Activated CD4-positive, alpha-beta T cell treated with anti-CD3 and anti-CD28 coated beads, Interleukin-2, Interleukin-4, amounts not matched to agents 100 ng/mL and 50 ng/mL, durations not matched to agents 16 hours and 8 hours (primary cell): ENCODE measurements around the gene SETBP1.

Source experiments
- DNase-seq: peaks from one replicate; pipeline ENCODE4 v3.0.0-alpha.2; 2020; ENCODE audit warnings: low spot score

Gene SETBP1

GRCh38 chr18:44759925-44760342, 79.2 kb downstream of the SETBP1 start:
- peak; percentile 17 for DNase-seq

- DNase-seq: no peak
Measured at GRCh38 chr18:44761812-44762211, 81.1 kb downstream of the SETBP1 start.

DNA sequence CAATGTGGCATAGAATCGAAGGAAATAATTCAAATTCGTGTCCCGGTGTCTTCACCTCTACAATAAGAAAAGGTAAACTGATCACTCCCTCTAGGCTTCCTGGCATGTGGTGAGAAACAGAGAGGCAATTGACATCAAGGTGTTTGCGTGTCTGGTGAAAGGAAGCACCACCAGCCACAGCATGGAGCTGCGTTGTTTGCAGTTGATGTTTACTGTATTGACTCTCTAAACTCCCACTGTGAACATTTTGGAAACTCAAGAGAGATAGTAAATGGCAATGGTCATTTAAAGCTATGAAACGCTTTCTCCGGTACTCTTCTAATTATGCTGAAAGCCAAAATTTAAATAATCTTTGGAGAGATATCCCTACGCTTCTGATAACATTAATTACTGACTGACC, 82.6 kb downstream of the SETBP1 start:
- no peak for DNase-seq

- no peak for DNase-seq
Measured at GRCh38 chr18:44764863-44765262, 84.2 kb downstream of the SETBP1 start.

DNA sequence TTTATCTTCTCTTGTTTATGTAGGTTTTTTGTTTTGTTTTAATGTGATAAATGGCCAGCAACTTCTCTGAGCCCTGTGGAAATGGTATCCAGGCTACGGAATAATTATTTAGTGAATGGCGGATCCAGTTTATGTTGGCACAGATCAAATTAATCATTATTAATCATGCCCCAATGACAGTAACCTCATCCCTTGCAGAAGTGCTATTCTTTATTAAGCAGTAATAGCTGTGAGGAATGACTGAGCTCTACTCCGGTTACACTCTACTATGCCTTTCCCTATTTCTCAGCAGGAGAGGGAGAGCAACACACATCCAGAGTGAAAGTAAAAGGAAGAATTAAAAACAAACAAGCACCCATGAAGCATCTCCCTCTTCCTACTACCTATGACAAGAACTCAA, 84.8 kb downstream of the SETBP1 start:
- DNase-seq: no peak

DNA sequence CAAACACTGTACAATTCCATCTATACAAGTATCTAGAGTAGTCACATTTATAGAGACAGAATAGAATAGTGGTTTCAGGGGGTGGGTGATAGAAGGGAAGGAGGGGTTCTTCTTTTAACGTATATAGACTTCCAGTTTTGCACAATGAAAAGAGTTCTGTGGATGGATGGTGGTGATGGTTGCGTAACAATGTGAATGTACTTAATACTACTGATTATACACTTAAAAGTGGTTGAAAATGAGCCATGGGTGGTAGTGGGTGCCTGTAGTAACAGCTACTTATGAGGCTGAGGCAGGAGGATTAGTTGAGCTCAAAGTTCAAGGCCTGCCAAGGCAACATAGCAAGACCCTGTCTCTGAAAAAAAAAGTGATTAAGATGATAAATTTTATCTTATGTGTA, 85.8 kb downstream of the SETBP1 start:
- DNase-seq: no peak

- DNase-seq: no peak
Measured at GRCh38 chr18:44767807-44768206, 87.1 kb downstream of the SETBP1 start.

DNA sequence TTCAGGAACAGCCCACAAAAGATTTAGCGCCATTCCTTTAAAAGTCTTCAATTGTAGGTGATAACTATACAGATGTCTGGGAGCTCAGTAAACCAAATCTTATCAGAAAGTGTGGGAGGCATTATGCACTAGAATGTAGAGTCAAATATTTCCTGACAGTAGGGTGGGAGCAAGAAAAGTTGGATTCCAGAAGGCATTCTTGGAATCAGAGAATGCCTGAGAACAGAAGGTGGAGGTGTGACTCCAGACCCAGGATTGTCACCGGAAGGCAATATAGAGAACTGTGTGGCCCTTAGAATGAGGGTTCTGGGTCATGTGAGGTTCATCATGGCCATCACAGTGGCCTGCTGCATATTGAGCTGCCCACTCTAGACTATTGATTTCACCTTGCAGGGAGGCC, 90.0 kb downstream of the SETBP1 start:
- DNase-seq: no peak

- DNase-seq: no peak
Measured at GRCh38 chr18:44771572-44771955, 90.9 kb downstream of the SETBP1 start.

- DNase-seq: no peak
Measured at GRCh38 chr18:44771956-44772917, 91.5 kb downstream of the SETBP1 start.

DNA sequence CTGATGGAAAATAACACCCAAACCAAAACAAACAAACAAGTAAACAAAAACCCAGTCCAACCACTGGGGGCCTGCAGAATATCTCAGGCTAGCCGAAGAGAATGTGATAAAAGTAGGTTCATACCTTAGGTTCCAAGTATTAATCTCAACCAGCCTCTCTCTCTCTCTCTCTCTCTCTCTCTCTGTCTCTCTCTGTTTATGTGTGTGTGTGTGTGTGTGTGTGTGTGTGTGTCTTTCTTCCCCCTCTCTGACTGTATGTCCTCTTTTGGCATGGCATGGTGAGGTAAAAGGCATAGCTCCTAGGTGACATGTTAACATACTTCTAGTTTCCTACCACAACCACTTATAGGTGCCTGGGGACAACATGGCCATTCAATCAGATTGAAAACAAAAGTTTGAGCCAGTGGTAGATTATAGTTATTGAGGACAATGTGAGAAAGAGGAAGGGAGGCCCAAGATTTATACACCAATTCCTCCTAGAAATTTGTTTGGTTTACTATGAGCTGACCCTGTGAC, 93.0 kb downstream of the SETBP1 start:
- no peak for DNase-seq

DNA sequence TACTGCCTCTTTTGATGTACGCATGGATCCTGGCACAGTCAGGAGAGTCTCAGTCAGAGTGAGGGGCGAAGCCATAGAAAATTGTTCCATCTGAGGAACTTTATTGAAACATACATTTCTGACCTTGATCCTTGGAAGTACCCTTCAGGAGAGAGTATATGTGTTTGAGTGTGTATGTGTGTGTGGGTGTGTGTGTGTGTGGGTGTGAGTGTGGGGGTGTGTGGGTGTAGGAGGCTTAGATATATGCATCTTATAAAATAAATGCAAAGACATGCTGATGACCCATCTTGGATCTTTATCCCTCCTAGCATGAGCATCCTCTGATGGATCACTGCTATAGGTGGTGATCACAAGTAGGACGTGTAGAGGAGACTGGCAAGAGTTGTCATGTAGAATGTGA, 93.5 kb downstream of the SETBP1 start:
- DNase-seq: no peak

DNA sequence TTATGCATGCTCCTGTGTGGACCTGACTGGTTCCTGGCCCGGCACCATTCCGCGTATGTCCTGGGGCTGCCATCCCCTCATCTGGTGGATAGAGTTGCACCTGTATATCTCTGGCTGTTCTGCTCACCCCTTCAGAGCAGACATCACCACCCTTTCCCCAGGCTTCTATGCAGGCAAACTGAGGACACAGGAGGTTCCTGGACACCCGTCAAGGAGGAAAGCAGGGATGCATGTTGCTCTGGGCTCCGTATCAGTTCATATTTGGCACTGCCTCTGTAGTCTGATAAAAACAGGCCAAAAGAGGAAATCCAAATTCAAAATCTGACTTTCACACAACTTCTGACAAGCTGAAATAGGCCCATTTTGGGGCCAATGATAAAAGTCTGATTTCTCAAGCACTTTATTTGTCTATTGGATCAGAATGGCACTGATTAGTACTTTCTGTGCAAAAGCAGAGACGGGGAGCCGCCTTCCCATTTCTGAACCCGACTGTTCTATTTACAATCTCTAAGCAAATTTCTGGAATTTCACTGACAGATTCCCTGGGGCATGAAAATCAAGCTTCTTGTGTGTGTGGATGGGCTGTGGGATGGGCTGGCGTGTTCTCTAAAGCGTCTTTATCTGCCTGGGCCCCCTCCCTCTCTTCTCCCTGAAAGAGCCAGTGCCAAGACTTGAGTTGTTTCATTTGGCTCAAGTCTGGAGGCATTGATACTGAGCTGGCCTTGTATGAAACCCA, 96.9 kb downstream of the SETBP1 start:
- no peak for DNase-seq

DNA sequence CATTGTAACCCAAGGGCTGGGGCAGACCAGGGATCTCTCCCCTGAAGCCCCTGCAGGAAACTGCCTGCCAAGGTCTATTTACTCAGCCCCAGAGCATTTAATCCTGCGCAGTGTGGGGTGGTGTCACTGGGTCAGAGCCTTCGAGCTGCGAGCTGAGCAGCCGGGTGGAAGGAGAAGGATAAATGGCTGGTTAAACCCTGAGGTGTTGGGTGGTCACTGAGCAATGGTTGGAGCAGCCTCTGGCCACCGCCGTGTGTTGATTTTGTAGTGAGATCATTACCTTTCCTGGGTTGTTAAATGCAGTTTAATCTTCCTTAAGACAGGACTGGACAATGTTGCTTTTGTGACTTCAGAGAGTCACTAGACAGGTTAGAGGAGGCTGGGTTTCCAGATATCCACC, 98.1 kb downstream of the SETBP1 start:
- DNase-seq: no peak

GRCh38 chr18:44779753-44780292, 99.1 kb downstream of the SETBP1 start:
- DNase-seq: no peak

DNA sequence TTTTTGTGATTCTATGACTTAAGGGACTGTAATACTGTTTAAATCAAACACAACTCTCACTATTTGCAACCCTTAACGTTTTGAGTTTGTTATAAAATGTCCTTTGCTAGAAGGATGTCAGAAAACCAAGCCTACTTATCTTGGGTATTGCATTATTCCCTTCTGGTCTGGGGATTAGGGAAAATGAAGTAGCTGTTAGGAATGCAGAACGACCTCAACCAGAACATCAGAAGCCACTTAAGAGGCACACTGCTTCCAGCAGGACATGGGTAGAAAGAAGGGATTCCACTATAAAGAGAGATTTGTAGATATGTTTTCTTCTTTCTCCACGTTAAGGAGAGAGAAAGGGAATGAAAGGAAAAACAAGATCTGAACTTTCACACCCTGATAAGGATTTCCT, 101.2 kb downstream of the SETBP1 start:
- DNase-seq: no peak

- no peak for DNase-seq
Measured at GRCh38 chr18:44782617-44783016, 101.9 kb downstream of the SETBP1 start.

GRCh38 chr18:44783371-44783770, 102.7 kb downstream of the SETBP1 start:
- no peak for DNase-seq

GRCh38 chr18:44786257-44786656, 105.6 kb downstream of the SETBP1 start:
- no peak for DNase-seq

- DNase-seq: no peak
Measured at GRCh38 chr18:44786688-44787087, 106.0 kb downstream of the SETBP1 start.

DNA sequence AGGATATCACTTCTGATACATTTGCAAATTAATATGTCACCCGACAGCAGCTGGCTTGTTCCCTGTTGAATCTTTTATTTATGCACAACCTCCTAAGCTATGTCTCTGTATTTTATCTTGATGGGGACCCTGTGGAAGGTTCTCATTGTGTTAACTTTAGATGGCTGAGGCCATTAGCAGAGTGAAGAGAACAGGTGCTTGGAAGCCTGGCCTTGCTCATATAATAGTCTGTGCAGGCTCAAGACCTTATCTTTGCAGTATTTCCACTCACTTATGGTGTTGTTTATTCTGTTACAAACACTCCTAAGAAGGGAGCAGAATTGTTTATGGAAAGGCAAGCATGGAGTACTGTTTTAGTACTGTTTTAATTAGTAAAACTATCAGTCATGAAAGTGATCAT, 107.6 kb downstream of the SETBP1 start:
- no peak for DNase-seq

DNA sequence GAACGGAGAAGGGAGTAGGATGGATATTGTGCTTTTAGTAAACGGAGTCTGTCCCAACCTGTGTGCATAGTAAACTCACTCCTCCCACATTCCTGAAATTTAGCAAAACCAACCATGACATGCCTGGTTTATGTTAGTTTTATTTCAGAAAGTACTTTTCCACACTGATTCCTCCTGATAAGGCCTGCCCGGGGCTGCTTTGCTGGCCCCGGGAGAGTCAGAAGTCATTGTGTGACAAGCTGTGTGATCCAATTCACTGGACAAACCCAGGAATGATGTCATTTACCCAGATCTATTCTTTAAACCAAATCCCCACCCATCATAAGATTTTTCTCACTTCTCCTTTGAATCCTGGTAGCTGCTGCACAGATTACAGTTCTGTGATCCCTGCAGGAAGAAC, 109.0 kb downstream of the SETBP1 start:
- no peak for DNase-seq

DNA sequence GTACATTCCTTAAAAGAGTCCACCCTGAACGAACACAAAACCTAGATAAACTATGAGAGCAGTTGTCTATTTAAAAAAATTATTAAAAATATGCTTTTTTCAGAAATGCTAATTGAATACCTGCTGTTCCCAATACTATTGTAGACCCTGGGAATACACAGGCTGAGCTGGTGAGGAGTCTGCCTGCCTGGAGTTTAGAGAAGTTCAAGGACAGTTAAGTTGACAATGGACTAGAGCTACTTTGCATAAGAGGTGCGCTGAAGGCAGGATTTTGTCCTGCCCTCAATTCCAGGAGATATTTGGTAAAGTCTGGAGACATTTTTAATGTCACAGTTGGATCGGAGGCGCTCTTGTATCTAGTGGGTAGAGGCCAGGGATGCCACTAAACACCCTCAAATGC, 110.2 kb downstream of the SETBP1 start:
- no peak for DNase-seq
